HuH-7.5 (cell line): ENCODE measurements around the gene PWWP2B.
"Not testable (repeated sequence)": the region's sequence is repeated elsewhere in the genome, so short reads cannot be mapped to it uniquely, and the experiment has no call there.

ENCODE experiments used
- DNase-seq: peaks from one replicate; pipeline ENCODE4 v3.0.0; 2011; ENCODE audit warnings: low spot score

The PWWP2B gene

DNA sequence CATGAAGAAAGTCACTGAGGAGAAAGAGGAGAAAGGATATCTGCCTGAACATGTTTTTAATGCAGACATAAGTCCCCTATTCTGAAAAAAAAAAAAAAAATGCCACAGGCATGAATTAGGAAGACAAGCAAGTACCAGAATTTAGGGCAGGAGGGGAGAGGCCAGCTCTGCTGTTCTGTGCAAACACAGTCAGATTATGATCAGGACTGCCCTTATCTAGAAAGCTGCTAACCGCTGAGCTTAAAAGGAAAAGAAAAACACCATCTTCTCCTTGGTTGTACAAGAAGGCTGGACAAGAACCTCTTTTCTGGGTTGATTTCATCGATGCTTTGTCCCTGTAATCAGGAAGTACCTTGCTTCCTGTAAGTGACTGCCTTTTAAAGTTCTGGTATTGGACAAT is 15.3 kb upstream of the PWWP2B start:
- DNase-seq: no peak

DNA sequence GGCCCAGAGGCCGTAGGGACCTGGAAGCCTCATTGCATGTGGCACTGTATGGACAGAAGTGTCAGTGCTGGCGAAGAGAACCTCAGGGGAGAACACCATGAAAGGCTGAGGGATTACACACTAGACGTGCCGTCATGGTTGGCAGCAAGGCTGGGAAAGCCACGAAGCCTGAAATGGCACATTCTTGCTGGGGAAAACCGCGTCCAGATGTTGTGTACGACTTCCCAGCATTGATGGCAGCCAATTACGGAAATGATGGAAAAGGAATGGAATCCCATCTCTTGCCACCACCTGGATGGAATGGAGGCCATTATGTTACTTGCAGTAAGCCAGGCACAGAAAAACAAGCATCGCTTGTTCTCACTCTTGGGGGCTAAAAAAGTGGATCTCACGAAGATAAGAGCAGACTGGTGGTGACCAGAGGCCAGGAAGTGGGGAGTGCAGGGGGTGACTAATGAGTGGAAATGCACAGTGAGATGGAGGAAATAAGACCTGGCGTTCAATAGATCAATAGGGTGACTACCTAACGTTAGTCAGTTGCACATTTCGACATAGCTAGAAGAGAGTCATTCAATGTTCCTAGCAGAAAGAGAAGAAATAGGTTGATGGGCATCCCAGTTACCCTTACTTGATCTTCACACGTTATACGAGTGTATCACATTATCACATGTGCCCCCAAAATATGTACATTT is 14.6 kb upstream of the PWWP2B start:
- no peak for DNase-seq

DNA sequence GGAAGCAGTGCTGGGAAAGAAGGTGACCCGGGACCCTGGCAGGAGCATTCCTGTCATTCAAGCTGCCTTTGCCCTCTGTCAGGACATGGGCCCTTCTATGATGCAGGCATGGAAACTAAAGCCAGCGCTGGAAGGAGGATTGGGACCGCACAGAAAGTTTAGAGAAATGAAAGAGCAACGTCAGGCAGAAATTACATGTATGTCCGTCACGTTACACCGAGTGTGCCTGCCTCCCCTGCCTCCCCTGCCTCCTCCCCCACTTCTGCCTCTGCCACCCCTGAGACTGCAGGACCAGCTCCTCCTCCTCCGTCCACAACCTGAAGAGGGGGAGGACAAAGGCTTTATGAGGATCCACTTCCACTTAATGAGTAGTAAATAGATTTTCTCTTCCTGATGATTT is 13.9 kb upstream of the PWWP2B start:
- no peak for DNase-seq

DNA sequence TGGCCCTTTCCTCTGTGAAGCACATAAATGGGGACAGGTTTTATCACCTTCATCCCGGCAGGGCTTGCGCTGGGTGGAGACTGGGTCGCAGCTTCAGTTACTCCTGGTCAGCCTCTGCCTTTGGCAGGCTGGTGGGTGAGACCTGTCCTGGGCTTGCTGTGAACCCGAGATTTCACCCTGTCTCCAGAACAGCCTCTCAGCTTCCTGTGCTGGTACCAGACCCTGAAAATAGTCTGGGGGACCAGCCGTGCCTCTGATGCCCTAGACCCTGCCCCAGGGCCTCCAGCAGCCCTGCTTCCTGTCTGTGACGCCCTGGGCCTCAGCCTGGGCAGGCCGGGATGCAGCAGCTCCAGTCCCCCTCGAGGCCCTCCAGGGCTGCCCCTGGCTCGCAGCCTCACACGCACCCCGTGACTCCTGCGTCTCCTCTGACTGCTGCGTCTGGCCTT is 13.2 kb upstream of the PWWP2B start:
- no peak for DNase-seq

DNA sequence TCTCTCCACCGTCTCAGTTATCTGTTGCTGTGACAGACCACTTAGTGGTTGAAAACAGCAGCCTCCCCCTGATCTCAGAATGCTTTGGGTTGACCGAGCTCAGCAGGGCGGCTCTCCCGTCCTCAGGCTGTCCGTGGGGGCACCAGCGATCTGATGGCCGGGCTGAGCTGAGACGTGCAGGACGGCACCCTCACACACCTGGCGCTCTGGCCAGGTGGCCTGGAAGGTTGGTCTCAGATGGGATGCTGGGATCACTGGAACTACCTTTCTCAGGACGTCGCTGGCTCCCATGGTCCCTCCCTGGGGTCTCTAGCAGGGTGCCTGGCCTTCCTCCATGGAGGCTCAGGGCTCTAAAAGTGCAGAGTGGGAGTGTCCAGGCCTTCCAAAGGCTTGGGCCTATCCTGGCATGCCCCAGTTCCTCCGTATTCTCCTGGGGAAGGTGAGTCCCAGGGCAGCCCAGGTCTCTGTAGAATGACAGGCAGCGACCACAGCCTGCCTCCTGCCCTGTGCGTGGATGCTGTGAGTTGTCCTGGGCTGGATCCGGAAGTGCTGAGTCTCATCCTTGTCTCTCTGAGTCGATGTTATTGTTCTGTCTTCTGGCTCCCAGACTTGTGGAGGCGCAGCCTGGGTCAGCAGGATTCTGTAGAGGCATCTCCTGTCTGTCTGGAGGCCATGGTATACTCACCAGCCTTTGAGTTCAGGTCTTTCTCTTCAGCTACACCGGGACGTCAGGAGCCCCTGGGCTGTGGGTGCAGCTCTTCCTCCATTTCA is 12.2 kb upstream of the PWWP2B start:
- DNase-seq: no peak

DNA sequence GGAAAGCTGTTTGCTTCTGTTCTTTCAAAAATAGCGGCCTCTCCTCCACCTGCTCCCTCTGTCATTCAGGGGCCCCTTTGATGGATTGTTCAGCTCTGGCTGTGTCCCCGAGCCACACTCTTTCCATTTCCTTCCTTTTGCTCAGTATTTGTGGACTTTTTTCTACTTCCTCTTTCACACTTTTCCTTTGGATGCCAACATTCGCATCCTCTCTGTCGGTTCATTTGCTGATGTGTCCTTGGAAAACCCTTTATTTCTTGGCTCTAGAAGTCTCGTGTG is 11.7 kb upstream of the PWWP2B start:
- no peak for DNase-seq

DNA sequence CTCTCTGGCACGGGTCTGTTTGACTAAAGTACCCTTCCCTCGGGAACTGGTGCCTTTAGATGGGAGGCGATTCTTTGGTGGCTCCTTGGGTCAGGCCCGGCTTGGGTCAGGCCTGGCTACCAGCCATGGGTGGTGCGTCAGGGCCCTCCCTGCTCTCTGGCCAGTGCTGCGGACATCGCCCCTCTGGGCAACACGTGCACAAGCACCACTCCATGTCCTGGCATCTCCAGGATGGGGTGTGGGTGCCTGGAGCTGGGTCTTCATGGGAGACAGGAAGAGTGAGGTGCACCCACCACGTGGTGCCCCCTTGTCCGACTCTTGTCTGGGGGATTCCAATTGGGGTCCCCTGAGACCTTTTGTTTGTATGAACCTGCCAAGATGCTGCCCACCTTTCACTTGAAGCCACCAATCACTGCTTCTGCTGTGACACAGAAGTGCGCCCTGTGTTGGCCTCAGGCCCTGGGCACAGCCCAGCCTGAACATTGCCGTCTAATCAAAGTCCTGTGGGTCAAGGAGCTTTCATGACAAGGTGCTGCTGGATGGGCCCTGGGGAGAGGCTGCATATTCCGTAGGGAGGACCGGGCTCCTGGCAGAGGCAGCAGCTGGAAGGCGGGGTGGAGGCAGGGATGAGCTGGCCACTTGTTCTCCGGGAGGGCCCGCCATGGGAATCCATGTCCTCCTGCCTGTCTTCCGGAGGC is 11.1 kb upstream of the PWWP2B start:
- DNase-seq: no peak

DNA sequence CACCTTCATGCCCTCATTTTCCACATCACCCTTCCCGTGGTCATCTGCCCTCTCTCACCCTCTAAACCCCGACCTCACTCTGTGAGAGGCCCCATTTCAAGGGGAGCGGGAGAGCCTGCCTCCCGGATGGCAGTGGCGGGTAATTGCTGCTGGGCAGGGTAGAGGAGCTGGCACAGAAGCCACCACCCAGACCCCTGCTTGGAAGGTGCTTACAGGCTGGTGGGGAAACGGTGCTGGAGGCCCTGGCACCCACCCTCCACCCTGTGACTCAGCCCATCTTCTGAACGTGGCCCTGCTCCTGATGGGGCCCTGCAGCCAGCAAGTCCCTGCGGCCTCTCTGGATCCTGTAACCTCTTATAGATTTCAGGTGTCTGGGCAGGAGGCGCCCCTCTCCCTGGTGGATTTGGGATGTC is 10.6 kb upstream of the PWWP2B start:
- DNase-seq: no peak

DNA sequence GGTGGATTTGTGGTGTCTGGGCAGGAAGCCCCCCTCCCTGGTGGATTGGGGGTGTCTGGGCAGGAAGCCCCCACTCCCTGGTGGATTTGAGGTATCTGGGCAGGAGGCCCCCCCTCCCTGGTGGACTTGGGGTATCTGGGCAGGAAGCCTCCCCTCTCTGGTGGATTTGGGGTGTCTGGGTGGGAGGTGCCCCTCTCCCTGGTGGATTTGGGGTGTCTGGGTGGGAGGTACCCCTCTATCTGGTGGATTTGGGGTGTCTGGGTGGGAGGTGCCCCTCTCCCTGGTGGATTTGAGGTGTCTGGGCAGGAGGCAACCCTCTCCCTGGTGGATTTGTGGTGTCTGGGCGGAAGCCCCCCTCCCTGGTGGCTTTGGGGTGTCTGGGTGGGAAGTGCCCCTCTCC is 10.1 kb upstream of the PWWP2B start:
- DNase-seq: not testable (repeated sequence)

DNA sequence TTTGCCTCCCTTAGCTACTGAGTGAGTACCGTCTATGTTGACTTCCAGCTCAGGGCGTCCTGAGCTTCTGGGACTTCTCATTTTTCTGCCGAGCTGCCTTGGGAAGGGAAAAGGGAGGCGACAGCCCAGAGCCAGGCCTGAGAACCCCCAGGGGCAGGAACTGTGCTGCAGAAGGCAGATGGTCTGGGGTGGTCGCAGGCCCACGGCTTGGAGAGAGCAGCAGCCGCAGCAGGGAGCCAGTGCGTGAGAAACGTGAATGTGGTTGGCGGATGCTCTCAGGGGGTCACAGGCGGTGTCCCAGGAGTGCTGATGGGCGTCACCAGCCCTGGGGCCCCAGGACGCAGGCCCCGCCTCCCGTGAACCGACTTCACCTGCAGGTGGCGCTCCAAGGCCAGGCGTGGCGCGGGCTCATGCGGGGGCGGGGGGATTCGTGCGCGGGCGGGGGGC is 9.2 kb upstream of the PWWP2B start:
- peak; percentile 94 for DNase-seq

DNA sequence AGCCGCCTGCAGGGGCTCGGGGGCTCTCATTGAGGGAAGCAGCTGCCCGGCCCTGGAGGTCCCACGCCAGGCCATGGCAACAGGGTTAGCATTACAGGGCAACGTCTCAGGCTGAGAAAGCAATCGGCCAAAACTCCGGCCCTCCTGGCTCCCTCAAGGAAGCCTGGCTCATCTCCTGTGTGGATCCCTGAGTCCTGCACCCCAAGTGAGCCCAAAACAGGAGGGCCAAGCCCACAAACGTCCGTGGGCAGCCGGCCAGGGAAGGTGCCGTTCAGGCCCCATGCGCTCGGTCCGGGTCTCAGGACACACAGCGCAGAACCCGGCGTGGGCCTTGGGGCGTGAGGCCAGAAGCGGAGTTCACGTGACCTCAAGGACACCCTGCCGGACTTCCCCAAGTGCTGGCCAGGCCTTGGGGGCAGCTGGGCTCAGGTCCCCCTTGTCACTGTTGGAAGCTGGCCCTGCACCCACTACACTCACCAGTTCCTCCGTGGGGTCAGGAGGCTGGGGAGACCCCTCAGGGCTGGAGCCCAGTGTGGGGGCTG is 8.0 kb upstream of the PWWP2B start:
- DNase-seq: no peak

DNA sequence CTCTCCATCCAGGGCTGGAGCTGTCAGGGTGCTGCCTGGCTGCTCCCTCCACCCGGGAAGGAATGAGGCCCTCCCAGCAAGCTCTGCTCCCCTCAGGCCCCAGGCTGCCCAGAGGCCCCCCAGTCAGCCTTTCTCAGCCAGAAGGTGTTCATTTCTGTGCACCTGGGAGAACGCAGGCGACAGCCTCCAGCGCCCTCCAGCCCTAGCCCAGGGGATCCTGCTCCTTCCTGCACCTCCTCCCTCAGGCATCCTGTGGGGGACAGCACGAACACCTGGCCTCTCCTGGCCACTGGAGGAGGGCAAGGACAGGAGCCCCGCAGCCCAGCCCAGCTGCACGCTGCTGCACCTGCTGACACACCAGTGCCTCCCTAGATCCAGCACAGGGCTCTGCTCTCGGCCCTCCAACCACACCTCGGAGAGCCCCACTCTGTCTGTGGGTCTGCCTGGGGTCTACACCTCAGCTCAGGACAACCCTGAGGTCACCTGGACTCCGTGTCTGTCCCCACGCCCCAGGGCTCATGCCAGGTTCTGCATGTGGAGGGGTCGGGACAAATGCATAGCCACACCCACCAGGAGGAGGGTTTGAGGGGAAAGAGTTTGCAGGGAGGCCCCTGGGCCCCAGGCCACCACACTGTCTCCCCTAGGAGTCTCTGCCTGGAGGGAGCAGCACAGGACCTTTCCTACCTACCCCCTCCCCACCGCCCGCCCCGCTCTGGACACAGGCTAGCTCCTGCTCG is 7.4 kb upstream of the PWWP2B start:
- no peak for DNase-seq

DNA sequence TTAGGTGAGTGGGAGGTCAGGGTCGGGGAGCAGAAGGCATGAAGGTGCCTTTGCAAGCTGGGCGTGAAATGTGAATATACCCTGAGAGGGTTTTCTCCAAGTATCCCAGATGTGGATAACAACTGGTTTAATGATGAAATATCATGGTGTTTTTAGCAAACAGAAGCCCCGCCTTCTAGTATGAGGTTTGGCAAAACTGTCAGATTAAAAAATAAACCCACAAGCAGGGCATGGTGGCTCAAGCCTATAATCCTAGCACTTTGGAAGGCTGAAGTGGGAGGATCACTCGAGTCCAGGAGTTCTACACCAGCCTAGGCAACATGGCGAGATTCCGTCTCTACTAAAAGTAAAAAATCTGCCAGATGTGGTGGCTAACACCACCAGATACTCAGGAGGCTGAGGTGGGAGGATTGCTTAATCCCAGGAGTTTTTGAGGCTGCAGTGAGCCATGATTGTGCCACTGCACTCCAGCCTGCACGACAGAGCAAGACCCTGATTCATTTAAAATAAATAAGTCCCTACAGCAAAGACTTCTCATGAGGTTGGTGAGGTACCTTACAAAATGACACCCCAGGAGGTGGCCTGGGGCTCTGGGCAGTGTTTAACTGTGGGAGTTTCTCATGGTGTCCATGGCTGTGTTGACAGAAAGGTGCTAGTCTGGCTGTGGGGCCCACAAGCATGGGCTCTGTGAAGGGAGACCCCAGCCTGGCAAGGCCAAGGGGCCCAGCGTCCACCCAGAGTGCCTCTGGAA is 6.7 kb upstream of the PWWP2B start:
- no peak for DNase-seq

DNA sequence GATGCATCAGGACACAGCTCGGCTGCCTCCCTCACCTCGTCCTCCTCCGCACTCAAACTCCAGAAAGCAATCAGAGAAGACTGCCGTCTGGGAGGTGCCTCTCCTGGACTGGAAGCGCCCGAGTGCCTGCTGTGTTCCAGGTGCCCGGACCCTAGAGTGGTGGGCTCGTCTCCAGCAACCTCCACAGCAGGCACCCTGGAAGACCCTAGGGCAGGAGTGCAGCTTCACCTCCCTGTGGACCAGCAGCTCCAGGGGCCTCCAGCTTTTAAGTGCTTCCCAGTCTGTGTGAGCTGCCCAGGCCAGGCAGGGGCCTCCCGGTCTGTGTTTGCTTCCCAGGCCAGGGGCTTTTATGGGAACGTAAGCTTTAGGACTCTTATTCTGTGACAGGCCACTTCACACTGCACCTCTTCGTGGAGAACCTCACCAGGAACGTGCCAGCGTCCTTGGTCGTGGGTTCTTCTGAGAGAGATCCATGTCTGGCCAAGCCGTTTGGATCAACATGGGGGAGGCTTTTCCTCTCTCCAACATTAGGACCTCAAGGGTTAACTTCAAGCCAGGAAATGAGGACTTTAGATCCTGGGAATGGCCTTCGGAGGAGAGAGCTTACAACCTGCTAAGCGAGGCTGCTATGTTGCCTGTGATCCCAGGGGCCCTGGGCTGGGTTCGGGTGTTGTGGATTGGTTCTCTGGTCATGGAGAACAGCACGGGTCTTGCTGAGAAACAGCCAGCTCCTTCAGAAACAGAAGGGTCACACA is 5.9 kb upstream of the PWWP2B start:
- no peak for DNase-seq

DNA sequence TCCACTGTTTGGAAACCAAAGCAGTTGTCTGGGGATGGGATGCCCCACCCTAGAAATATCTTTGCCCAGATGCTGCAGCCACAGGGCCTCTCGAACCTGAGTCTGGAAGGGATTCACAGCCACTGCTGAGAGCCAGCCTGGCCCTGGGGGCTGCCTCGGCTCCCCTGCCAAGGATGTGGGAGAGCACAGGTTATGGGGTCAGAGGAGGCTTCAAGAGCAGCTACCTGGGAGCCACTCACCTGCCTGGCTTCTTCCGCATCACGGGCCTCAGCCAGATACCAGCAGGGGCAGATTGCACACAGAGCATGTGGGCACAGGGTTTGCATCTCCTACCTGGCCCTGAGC is 5.4 kb upstream of the PWWP2B start:
- DNase-seq: no peak

DNA sequence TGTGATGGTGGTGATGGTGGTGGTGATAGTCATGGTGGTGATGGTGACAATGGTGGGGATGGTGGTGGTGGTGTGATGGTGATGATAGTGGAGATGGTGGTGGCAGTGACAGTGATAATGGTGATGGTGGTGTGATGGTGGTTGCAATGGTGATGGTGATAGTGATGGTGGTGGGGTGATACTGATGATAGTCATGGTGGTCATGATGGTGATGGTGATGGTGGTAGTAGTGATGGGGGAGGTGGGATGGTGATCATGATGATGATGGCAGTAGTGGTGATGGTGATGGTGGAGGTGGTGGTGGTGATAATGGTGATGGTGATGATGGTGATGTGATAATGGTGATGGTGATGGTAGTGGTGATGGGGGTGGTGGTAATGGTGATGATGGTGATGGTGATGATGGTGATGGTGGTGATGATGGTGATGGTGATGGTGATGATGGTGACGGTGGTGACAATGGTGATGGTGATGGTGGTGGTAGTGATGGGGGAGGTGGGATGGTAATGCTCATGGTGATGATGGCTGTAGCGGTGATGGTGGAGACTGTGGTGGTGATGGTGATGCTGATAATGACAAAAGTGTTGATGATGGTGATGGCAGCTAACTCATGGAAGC is 4.7 kb upstream of the PWWP2B start:
- no peak for DNase-seq

DNA sequence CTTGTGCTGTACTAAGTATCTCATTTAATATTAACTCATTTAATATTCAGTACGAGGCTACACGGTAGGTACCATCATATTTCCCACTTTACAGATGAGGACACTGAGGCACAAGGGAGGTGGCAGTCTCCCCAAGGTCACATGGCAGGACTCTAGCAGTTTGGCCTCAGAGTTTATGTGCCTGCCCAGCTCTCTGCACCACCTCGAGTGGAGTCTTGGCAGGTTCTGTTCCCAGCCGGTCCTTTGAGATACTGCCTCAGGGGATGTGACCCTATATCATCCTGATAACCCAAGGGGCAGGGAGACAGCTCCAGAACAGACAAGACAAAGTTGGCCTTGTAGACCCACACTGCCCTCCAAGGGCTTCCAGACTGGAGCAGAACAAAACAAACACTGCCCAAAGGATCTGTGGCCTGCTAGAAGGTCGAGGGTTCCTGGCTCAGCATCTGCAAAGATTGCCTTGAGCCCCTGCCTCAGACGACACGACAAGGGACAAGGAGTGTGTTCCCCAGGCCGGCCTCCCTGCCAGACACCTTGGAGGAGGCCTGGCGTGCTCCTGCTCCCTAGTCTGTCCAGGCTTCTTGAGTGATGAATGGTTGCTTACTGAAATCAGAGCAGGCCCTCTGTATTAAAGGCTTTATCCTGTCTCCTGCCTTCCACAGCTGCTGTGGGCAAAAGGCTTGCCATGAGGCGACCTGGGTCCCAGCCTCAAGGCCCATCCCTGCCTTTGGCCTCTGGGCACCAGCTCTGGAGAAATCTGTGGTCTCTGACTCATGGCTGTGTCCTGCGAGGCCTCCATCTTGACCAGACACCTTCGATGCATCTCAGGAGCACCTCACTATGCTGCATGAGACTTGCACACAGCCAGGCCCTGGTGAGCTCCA is 3.9 kb upstream of the PWWP2B start:
- DNase-seq: no peak

DNA sequence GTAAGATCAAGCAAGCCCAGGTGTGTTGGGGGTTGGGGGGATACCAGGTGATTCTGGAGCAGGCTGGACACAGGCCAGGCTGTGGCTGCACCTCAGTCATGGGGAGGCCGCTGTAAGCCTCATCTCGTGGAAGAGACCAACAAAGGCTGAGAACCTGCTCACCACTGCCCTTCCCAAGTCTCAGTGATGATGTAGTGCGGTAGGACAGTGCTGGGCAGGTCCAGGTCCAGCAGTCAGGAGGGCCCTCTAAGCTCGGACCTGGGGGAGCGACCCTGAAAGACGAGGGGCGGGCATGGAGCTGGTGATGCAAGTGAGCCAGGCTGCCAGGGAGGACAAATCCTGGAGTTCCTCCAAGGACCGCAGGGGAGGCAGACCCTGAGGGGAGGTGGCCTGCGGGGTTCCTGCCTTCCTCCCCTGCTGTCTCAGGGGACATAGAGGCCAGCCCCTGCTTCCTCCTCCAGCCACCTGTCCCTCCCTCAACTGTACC is 3.3 kb upstream of the PWWP2B start:
- DNase-seq: no peak

DNA sequence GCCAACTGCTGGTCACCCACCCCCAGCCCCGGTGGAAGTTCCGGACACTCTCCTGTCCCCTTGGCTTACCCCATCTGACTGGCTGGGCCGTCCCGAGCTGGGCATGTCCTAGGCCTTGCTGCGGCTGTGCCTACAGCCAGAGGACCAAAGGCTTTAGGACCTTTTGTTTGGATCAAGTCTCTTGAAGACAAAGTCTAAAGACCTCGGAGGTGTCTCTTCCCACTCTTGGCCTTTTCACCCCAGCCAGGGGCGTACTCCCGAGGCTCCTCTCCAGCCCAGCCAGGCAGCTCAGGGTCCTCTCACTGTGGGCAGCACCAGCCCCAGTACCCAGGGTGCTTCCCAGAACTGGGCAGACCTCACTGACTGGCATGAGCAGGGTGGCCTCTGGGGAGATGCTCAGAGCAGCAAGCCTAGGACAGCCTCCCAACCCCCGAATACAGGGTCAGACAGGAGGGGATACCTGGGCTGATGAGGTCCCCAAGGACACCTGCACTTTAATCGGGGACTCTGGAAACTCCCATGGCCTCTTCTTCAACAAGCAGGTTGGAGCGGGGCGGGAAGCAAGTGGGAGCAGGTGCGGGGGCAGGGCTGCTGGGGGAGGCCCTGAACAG is 2.7 kb upstream of the PWWP2B start:
- DNase-seq: no peak
